Cardiac fibroblast (primary cell): ENCODE measurements around the gene MORC1.

Experiments used
- DNase-seq, 2 donors: peaks; one replicate each; pipeline versions ENCODE4 v3.0.0 to v3.0.0-alpha.2; 2010; ENCODE audit warnings: low read depth in 2 of 2
- H3K4me3 ChIP-seq, 2 donors: replicated peaks in 1 of 2; 1 replicate in 1 of 2; 2 replicates in 1 of 2; pipeline ENCODE4 v1.5.1; 2011; ENCODE audit warnings: low read depth in 2 of 2, low read length in 2 of 2, mild to moderate bottlenecking in 2 of 2, moderate library complexity in 1 of 2
- TF ChIP-seq, protein P1 (sequence below): IDR thresholded peaks from one replicate; pipeline ENCODE4 v1.5.1; 2011; ENCODE audit warnings: low read depth, mild to moderate bottlenecking, low read length, inconsistent platforms

Gene MORC1

DNA sequence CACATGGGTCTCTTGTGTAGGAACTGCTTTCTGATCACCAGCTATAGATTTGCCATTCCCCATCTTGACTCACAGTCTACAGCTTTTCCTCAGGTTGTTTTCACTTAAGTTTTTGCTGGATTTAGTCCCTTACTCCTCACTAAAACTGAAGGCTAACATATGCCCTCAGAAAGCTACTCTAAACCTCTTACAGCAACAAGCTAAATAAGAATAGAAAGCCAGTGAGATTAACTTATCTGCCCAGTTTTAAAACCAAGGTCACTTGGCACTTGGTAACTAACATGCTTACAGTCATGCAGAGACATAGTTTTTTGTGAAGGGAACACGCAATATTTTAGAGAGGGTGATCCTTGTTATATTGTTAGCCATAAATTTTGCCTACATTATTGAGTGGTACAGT lies 164.2 kb downstream of the MORC1 start, which contains the start of gene GUCA1C:
Gene GUCA1C, minus strand, starts transcription at position 180 of the 400 bp plus-strand sequence. Its CDS starts 117 bp downstream, at position 63.
- DNase-seq, result no peak
- no peak within 1 kb of the TSS for H3K4me3 ChIP-seq
- TF ChIP-seq, protein P1, sequence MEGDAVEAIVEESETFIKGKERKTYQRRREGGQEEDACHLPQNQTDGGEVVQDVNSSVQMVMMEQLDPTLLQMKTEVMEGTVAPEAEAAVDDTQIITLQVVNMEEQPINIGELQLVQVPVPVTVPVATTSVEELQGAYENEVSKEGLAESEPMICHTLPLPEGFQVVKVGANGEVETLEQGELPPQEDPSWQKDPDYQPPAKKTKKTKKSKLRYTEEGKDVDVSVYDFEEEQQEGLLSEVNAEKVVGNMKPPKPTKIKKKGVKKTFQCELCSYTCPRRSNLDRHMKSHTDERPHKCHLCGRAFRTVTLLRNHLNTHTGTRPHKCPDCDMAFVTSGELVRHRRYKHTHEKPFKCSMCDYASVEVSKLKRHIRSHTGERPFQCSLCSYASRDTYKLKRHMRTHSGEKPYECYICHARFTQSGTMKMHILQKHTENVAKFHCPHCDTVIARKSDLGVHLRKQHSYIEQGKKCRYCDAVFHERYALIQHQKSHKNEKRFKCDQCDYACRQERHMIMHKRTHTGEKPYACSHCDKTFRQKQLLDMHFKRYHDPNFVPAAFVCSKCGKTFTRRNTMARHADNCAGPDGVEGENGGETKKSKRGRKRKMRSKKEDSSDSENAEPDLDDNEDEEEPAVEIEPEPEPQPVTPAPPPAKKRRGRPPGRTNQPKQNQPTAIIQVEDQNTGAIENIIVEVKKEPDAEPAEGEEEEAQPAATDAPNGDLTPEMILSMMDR, result no peak

DNA sequence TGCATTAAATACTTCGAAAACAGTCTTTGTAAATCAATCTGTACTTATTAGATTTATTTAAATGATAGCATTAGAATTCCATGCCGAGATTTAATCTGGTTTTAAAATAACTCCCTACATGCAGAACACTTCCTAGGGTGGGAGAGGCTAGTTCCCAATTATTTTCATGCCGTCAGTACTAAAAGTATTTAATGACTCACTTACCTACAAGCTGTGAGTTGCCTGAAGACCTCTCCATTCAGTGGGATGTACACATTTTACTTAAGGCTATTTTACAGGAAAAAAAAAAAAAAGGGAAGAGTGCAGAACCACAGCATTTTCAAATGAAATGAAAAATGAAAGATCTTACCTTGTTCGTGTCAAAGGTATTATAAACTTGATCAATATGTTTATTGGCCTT lies 164.7 kb downstream of the MORC1 start:
- H3K4me3 ChIP-seq, result no peak overlapping the region
- DNase-seq, result no peak
- TF ChIP-seq, protein P1, result no peak

DNA sequence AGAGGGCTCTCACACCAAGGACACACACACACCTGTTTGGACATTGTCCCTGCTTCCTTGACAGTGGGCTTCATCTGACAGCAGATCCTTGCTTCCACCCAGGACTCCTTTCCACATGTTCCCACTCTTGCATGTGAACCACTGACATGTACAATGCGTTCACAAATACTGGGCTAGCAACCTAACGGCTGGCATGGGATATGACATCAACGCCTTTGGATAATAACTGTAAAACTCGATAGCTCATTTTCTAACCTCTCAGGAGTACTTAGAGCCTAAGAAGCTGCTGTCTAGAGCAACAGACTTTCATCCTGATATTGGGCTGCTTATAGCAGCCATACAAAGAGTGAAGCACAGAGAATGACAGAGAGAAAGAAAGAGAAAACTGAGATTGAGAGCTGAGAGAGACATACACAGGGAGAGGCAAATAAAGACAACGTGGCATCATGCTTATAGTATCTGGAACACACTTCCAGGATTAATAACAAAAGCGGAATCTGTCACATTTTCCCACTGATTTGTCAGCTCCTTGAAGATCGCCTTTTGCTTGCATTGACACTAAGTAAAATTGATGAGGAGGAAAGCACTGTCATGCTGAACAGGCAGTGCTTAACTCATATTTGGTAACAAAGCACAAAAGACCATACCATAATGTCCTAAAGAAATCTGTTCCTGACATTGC lies 166.0 kb downstream of the MORC1 start:
- no peak for DNase-seq
- no peak overlapping the region for H3K4me3 ChIP-seq
- TF ChIP-seq, protein P1, result no peak

DNA sequence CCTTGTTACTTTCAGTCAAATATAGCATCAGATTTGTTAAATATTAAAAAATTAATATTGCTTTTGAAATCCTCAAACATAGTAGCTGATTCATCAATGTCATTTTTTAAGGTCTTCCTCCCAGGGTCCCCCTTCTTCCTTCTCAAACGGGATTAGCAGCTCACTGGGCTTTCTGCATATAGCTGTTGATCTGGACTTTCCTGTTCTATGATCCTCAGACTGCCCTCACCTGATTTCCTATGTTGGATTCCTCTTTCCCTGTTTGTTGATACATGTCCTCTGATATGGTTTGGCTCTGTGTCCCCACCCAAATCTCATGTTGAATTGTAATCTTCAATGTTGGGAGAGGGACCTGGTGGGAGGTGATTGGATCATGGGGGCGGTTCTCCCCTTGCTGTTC lies 170.1 kb downstream of the MORC1 start:
- H3K4me3 ChIP-seq, result no peak overlapping the region
- no peak for DNase-seq
- TF ChIP-seq, protein P1, result no peak

DNA sequence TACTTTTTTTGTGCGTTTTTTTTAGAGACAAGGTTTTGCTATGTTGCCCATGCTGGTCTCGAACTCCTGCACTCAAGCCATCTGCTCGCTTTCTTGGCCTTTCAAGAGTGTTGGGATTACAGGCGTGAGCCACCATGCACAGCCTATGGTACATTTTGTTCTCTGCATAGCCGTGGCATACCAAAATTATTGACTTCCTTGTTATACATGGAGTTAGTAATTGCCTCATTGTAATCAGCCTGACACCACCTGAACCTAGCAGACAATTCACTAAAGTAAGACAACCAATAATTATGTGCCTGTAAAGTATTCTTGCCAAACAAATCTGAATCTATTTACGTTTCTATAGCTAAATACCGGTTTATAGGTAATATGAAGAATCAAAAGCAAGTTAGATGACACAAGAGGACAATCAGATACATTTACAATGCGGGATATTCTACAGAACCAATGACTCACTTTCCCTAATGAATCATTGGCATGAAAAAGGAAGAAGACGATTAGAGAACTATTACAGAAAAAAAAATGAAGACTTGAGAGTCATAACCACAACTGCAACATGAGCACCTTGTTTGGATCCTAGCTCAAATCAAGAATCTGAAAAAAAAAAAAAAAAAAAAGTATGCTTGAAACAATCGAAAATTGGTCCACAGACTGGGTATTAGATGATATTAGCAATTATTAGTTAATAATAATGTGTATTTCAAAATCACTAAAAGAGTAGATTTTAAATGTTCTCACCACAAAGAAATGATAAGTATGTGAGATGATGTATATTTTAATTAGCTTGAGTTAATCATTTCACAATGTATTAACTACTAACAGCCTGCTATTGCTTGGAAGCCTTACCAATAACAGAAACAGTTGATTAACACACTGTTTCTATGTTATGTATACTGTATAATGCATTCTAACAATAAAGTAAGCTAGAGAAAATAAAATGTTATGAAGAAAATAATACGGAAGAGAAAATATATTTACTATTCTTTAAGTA lies 171.3 kb downstream of the MORC1 start:
- TF ChIP-seq, protein P1, result no peak
- H3K4me3 ChIP-seq, result no peak overlapping the region
- no peak for DNase-seq

DNA sequence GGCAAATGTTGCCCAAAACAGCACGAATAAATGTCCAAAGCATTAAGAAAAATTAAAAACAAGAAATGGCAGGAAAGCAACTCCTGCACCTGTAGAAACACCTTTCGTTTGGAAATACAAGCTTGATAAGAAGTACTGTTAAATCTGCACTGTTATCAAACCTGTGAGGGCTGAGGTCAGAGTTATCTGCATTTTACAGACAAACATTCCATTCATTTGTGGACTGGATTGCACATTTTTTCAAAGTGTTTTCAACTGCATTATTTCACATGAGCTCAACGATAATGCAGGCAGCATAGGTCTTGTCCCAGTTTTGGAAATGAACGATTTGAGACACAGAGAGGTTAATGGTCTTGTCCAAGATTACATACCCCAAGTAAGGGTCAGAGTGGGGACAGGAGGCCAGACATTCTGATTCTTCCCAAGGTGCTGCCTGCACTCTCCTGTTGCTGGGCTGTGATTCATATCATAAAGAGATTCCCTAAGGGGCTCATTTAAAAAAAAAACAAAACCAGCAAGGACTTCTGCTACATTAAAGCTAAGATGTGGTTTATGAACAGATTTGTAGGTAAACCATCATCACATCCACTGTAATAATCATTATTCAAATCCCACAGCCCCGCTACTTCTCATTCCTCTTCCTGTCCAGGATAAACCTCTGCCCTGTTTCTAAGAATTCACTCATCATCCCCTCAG lies 177.2 kb downstream of the MORC1 start:
- TF ChIP-seq, protein P1, result no peak
- no peak for DNase-seq
- no peak overlapping the region for H3K4me3 ChIP-seq
